Natural killer cell treated with Interleukin-12 subunit alpha and Interleukin-12 subunit beta and Interleukin-15 and Interleukin-18, amount 100 ng/mL, for 72 hours (primary cell): Measurements from ENCODE around the gene XPNPEP2. TPM values are rescaled to one million over a fixed set of nuclear protein-coding genes. Genes with fewer than 3 reads are reported as not detected.

Source experiments
- ATAC-seq, 2 donors: fragments of 150-1000 bp; cut with Tn5 transposase in 1 of 2; sonication (Bioruptor Pico), chemical (Tn5 transposase) in 1 of 2; 2 replicates each; pipeline ENCODE4 v1.10.0; 2021
- DNase-seq: peaks from one replicate; pipeline ENCODE4 v3.0.0; 2022; ENCODE audit warnings: low spot score
- H3K27ac Mint-ChIP-seq, 2 donors: 1 replicate in 1 of 2; 2 replicates in 1 of 2; pipeline ENCODE4 v1.8.0; 2022; ENCODE audit warnings: mixed read lengths in 2 of 2, mild to moderate bottlenecking in 1 of 2, moderate library complexity in 1 of 2
- H3K27me3 Mint-ChIP-seq, 2 donors: 1 replicate in 1 of 2; 2 replicates in 1 of 2; pipeline ENCODE4 v1.8.0; 2022; ENCODE audit warnings: mixed read lengths in 2 of 2
- H3K36me3 Mint-ChIP-seq: one replicate; pipeline ENCODE4 v1.8.0; 2022; ENCODE audit warnings: mixed read lengths
- H3K4me1 Mint-ChIP-seq, 2 donors: 1 replicate in 1 of 2; 2 replicates in 1 of 2; pipeline ENCODE4 v1.8.0; 2022; ENCODE audit warnings: low read depth in 2 of 2, mixed read lengths in 2 of 2, mild to moderate bottlenecking in 1 of 2
- H3K4me3 Mint-ChIP-seq: one replicate; pipeline ENCODE4 v1.8.0; 2022; ENCODE audit warnings: mixed read lengths
- H3K9me3 Mint-ChIP-seq: 2 replicates; pipeline ENCODE4 v1.8.0; 2022; ENCODE audit warnings: mixed read lengths
- total RNA-seq, 2 donors: library from RNA; stranded (reverse); gene quantifications; one replicate each; pipeline ENCODE4 v1.2.3, GENCODE V29; 2022

Gene XPNPEP2
- total RNA-seq, 2 donors from 2014 or later: 0.14 to 0.55 TPM

DNA sequence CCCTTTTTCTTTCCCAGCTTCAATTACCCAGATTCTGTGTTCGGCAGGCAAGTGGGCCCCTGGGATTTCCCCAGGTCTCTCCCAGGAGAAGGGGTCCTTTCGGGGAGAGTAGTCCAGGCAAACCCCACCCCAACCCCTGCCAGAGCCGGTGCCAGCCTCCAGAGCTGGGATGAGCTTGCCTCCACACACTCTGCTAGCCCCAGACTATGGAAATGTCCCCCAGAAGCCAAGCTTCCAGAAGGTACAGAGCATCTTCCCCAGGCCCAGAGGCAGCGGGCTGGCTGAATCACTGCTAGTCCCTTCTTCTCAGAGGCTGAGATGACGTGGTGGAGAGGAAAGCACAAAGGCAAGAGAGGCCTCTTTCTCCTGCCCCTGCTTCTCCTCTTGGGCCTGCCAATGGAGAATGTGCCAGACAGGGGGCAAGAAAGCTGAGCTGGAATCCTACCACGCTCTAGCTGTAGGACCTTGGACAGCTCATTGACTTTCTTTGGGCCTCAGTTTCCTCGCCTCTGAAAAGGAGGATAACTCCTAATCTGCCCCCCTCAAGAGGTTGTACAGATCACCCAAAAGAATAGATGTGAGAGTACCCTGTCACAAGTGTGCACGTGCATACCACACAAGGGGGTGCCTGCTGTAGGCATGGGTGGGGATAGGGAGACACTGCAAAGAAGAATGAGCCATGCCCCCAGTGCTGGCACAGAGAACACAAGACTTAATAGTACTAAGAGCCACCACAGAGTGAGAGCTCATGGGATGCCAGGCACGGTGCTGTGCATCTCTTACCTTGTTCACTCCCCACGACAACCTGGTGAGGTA is 43.1 kb downstream of the XPNPEP2 start:
- peaks cover 8% of the 10 kb centered on the region for H3K36me3 Mint-ChIP-seq

DNA sequence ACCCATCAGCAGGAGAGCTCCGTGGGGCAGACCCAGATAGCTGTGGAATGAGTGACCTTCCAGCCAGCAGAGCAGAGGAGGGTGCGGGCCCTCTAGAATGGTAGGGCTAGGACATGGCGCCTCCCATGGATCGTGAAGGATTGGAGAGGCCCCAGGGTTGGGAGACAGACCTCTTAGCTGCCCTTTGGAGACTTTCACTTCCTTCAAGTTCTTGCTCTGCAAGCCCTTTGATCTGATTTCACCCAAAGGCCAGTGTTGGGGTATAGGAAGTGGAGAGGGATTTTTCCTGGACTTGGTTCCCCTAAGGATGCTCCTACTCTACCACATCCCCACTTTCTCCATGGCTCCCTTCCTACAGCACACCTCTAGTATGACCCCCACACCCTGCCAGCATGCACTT is 43.9 kb downstream of the XPNPEP2 start:
- Mint-ChIP-seq H3K9me3 (peaks cover 5% of the 10 kb centered on the region), H3K4me1 (peaks cover 58 to 69% of the 10 kb centered on the region in 2 donors), H3K27me3 (no peaks in the 10 kb centered on the region), H3K4me3 (peak overlapping the region; percentile 95), H3K27ac (peak overlapping the region; percentile 91 to 96), H3K36me3 (peaks cover 14% of the 10 kb centered on the region)
- ATAC-seq: no peak
- no peak for DNase-seq

More for the DNA sequence above, 43.1 kb downstream of the XPNPEP2 start:
- peaks cover 5% of the 10 kb centered on the region for H3K9me3 Mint-ChIP-seq
- H3K4me1 Mint-ChIP-seq: peaks cover 58 to 69% of the 10 kb centered on the region in 2 donors
- H3K27ac Mint-ChIP-seq: peak overlapping the region; percentile 91 to 96
- ATAC-seq (peak; percentile 10 to 11), DNase-seq (no peak)
- H3K27me3 Mint-ChIP-seq: no peaks in the 10 kb centered on the region
- peak overlapping the region; percentile 95 for H3K4me3 Mint-ChIP-seq

DNA sequence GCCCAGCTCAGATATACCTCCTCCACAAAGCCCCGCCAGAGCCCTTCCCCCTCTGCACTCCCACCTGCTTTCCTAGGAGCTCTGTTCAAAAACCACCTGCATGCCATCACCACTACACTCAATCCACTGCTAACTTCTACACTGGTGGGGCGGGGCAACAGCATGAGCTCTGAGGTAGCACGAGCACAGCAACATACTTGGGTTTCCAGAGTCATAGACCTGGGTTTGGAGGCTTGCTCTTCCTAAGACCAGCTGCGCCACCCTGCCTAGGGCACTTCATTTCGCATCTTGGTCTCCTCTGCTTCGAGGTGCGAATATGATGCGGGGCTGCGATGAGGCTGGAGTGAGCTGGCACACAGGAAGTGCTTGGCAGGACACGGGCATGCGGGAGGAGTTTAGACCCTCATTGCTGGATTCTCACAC is 44.5 kb downstream of the XPNPEP2 start:
- Mint-ChIP-seq H3K4me1 (peaks cover 59 to 69% of the 10 kb centered on the region in 2 donors), H3K4me3 (peak overlapping the region; percentile 95), H3K9me3 (peaks cover 5% of the 10 kb centered on the region), H3K36me3 (peaks cover 14% of the 10 kb centered on the region), H3K27me3 (no peaks in the 10 kb centered on the region), H3K27ac (peak overlapping the region; percentile 91 to 96)
- ATAC-seq (no peak), DNase-seq (no peak)

DNA sequence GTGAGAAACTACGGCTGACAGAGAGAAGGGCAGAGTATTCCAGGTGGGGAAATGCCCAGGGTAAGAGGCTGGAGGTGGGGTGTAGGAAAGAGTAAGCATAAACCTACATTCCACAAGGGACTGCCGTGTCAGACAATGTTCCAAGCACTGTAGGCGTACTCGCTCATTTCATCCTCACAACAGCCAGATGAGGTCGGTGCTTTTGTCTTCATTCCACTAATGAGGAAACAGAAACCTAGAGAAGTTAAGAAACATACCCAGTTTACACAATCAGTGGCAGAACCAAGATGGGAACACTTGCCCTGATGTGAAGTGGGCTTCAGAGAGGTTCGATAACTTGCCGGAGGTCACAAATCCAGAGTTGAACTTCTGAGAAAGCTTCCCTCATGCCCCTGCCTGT is 45.6 kb downstream of the XPNPEP2 start:
- Mint-ChIP-seq H3K9me3 (peaks cover under 1% of the 10 kb centered on the region), H3K4me1 (peaks cover 57 to 63% of the 10 kb centered on the region in 2 donors), H3K36me3 (peaks cover 14% of the 10 kb centered on the region), H3K4me3 (peak overlapping the region; percentile 95), H3K27ac (peak overlapping the region; percentile 91 to 96), H3K27me3 (no peaks in the 10 kb centered on the region)
- ATAC-seq (no peak), DNase-seq (no peak)

DNA sequence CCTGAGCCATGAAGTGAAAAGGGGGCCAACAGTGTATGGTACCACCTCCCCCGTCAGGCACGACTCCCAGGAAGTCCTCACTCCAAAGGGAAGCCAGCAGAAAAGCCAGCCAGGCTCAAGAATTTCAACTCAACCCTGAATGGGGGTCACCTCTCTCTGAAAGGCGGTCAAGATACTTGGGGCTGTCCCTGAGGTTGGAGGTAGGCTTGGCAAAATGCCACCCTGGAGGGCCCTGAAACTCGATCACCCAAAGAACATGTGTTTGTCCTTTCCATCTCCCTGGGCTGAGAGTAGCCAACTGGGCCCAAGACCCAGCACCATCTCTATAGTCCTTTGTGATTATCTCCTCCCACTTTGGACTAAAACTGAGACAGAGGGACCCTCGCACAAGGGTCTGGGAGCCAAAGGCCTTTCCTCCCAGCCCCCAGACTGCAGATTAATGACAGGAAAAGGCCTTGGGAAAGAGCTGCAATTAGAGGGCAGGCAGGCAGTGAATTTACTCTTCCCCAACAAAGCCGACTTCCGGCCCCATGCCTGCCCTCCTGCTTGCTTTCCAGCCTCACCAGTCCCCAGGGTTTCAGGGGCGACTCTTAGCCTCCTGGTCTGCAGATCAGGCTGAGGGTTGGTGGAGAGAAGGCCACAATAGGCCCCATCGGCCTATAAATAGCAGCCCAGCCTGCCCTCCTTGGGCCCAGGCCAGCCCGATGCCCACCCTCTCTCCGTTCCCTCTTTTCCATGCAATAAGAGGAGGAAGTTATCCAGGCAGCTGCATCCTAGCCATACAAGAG is 46.6 kb downstream of the XPNPEP2 start:
- peak overlapping the region; percentile 84 for H3K4me3 Mint-ChIP-seq
- ATAC-seq (no peak), DNase-seq (no peak)
- peak overlapping the region; percentile 85 to 94 for H3K27ac Mint-ChIP-seq
- peaks cover 54 to 63% of the 10 kb centered on the region in 2 donors for H3K4me1 Mint-ChIP-seq
- H3K36me3 Mint-ChIP-seq: peaks cover 14% of the 10 kb centered on the region
- H3K9me3 Mint-ChIP-seq: no peaks in the 10 kb centered on the region
- no peaks in the 10 kb centered on the region for H3K27me3 Mint-ChIP-seq

DNA sequence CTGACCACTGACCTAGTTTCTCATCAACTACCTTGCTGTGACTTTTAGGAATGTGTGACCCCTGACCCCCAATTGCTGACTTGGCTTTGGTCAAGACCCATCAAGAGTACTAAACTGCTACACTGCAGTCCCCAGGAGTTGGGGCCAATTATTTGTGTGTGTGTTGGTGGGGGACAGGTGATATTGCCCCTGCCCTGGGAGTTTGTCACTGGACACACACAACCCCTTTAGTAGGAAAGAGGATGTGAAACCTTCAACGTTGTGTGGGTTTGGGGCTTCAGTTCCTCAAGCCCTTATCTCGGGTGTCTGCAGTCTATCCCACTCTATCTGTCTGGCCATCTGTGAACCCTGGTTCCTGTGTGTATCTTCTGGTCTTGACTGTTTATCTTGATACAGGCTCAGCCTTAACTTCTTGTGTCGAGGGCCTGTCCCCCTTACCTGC is 47.5 kb downstream of the XPNPEP2 start:
- DNase-seq (no peak), ATAC-seq (no peak)
- Mint-ChIP-seq H3K4me3 (peak overlapping the region; percentile 84), H3K4me1 (peaks cover 54 to 62% of the 10 kb centered on the region in 2 donors), H3K27ac (peak overlapping the region; percentile 85 to 94), H3K27me3 (no peaks in the 10 kb centered on the region), H3K36me3 (peaks cover 14% of the 10 kb centered on the region), H3K9me3 (no peaks in the 10 kb centered on the region)

DNA sequence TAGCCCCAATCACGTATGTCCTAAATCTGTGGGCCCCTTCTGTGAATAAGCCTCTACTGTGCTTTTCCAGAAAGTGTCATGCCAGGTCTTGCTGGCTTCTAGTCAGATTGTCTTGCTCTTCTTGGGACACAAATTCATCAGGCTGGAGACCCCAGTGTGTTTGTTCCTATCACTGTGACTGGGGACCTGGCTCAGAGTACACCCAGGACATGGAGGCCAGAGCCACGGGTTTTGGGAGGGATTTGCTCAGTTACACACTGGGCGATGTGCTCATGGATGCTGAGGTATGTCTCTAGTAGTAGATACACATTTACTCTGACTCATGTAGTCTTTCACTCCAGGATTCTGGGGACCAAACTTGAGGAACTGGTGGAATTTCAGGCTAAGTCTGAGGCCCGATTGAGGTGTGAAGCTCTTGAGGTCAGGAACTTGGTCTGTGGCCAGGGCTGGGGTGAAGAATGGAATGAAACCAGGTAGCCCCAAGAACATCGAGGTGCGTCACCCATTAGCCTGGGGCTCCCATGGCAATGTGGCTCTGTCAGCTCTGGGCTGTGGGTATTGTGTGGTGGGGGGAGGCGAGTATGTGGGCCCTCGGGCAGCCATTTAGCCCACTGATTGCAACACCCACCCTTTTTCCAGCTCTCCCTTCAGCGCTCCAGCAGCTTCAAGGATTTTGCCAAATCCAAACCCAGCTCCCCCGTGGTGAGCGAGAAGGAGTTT is 48.7 kb downstream of the XPNPEP2 start:
- DNase-seq (no peak), ATAC-seq (no peak)
- Mint-ChIP-seq H3K27ac (peak overlapping the region; percentile 85 to 94), H3K4me1 (peaks cover 54 to 55% of the 10 kb centered on the region in 2 donors), H3K27me3 (no peaks in the 10 kb centered on the region), H3K9me3 (no peaks in the 10 kb centered on the region), H3K36me3 (peaks cover 14% of the 10 kb centered on the region), H3K4me3 (peak overlapping the region; percentile 77)

DNA sequence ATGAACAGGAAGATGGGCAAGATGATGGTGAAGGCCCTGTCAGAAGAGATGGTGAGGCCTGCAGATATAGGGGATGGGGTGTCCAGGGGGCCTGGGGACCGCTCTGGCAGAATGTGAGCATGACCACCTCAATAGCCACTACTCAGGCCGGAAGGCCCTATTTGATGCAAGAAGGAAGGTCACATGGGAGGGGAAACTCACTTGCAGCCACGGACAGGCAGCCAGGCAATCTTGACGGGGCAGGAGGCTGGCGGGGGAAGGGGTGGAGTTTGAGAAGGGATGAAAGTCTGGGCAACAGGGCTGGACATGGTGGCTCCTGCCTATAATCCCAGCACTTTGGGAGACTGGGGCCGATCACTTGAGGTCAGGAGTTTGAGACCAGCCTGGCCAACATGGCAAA is 49.7 kb downstream of the XPNPEP2 start:
- no peak overlapping the region for H3K4me3 Mint-ChIP-seq
- H3K36me3 Mint-ChIP-seq: peaks cover 7% of the 10 kb centered on the region
- H3K4me1 Mint-ChIP-seq: peaks cover 45 to 47% of the 10 kb centered on the region in 2 donors
- DNase-seq: no peak
- no peaks in the 10 kb centered on the region for H3K9me3 Mint-ChIP-seq
- H3K27me3 Mint-ChIP-seq: no peaks in the 10 kb centered on the region
- peak overlapping the region; percentile 65 to 90 for H3K27ac Mint-ChIP-seq
- ATAC-seq: no peak

DNA sequence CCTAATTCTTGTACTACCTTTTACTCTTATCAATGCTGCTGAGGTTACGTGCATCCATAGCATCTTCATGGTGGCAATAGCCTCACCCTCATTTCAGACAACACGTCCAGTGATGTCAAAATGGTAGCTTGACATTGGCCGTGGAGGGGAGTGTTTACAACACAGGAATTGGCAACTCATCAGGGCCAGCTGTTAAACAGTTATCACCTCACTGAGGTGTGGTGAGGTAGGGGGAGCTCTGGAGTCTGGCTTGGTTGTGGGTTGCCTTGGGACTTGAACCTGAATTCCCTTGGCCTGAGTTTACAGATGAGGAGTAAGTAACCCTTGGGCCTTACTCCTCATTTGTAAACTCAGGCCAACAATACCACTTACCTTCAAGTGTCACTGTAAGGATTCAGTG is 51.4 kb downstream of the XPNPEP2 start:
- Mint-ChIP-seq H3K27ac (peak overlapping the region; percentile 33 to 90), H3K36me3 (peaks cover 5% of the 10 kb centered on the region), H3K27me3 (no peaks in the 10 kb centered on the region), H3K4me3 (no peak overlapping the region), H3K4me1 (peaks cover 34 to 36% of the 10 kb centered on the region in 2 donors), H3K9me3 (no peaks in the 10 kb centered on the region)
- ATAC-seq (no peak), DNase-seq (no peak)

DNA sequence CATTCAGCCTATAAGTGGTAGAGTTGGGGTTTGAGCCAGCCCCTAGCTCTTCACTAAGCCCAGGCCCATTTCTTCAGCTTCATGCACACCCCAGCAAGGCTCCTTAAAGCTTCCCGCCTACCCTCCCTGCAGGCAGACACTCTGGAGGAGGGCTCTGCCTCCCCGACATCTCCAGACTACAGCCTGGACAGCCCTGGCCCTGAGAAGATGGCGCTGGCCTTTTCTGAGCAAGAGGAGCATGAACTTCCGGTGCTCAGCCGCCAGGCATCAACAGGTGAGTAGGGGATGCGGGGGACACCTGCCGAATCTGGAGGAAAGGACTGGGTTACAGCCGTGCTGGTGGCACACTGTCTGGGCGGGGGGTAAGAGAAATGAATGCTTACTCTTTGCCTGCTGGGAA is 52.0 kb downstream of the XPNPEP2 start:
- ATAC-seq: no peak
- Mint-ChIP-seq H3K4me3 (no peak overlapping the region), H3K36me3 (peaks cover 5% of the 10 kb centered on the region), H3K27ac (peak overlapping the region in 1 of 2 donors; percentile 33), H3K4me1 (peaks cover 27 to 30% of the 10 kb centered on the region in 2 donors), H3K27me3 (no peaks in the 10 kb centered on the region), H3K9me3 (no peaks in the 10 kb centered on the region)
- DNase-seq: no peak

DNA sequence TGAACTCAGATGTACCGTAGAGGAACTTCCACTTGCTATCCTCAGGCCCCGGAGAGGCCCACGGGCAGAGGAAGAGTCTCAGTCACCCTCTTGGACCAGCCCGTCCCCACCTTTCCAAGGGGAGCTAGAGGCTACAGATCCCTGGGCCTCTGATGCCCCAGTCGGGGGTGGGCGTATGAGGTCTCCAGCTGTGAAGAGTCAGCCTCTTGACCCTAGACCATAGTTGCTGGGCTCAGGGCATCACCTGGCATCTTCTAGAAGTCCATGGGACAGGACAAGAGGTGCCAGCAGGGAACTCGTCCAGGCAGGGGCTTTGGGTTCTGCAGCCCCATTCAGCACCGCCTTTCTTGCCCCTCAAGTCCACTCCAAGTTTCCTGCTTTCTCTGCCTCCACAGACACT is 52.6 kb downstream of the XPNPEP2 start:
- ATAC-seq: no peak
- Mint-ChIP-seq H3K4me3 (no peak overlapping the region), H3K9me3 (no peaks in the 10 kb centered on the region), H3K27me3 (no peaks in the 10 kb centered on the region), H3K4me1 (peaks cover 22 to 24% of the 10 kb centered on the region in 2 donors), H3K36me3 (peaks cover 5% of the 10 kb centered on the region), H3K27ac (no peak overlapping the region)
- DNase-seq: no peak

DNA sequence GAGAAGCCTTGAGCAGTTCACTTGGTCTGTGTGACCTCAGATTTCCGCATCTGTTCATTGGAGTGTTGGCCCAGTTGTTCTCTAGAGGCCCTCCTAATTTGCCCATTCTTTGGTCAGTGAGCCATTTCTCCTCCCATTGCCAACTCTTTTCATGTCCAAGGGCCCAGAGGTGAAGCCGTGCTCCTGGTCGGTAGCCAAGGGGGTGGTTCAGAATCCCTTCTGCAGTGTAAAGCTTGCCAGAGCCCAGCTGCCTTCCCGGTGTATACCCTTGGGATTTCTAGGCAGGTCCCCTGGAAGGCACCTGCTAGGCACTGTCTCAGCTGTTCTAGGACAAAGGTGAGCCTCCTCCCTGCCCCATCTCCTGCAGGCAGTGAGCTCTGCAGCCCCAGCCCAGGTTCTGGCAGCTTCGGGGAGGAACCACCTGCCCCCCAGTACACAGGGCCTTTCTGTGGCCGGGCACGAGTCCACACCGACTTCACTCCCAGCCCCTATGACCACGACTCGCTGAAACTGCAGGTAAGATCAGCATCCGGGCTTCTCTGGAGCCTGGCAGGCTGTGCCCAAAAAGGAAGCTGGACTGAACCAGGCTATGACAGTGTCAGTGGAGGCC is 53.3 kb downstream of the XPNPEP2 start:
- Mint-ChIP-seq H3K4me1 (peaks cover 15 to 19% of the 10 kb centered on the region in 2 donors), H3K27ac (no peak overlapping the region), H3K9me3 (no peaks in the 10 kb centered on the region), H3K27me3 (no peaks in the 10 kb centered on the region), H3K36me3 (peaks cover 4% of the 10 kb centered on the region), H3K4me3 (no peak overlapping the region)
- ATAC-seq: no peak
- DNase-seq: no peak
